HepG2 (cell line): ENCODE results near the gene HTRA1. TPM values are rescaled to one million over a fixed set of nuclear protein-coding genes. Genes with fewer than 3 reads are reported as not detected.

Experiments
- ATAC-seq: fragments of 200-7000 bp; cut with Tn5 transposase; 3 replicates; pipeline ENCODE4 v1.9.1; 2020; ENCODE audit warnings: mild to moderate bottlenecking, moderate library complexity
- Bru-seq: library from RNA; stranded (reverse); fragments of 400-500 nt; gene quantifications from one replicate; lab custom pipeline; 2021; lab: Mats Ljungman, UMichigan
- BruChase-seq, 2 experiments: library from RNA; stranded (reverse); fragments of 400-500 nt; gene quantifications; one replicate each; lab custom pipeline; 2021; lab: Mats Ljungman, UMichigan
- BruUV-seq: library from RNA; stranded (reverse); fragments of 400-500 nt; replicated peaks from 2 replicates; lab custom pipeline; 2021; lab: Mats Ljungman, UMichigan
- CTCF ChIA-PET: fragments of 300-600 bp; formaldehyde crosslinking; extraction: SDS; loops from one replicate; lab custom pipeline; 2021; ENCODE audit warnings: low total read pairs, inconsistent platforms, low intra/inter-chr PET ratio; lab: Yijun Ruan, JAX
- POLR2A ChIA-PET: fragments of 350-600 bp; sonication (Branson Sonifier 250); formaldehyde crosslinking; loops from one replicate; lab custom pipeline; 2020; ENCODE audit warnings: antibody characterized with exemption, inconsistent platforms; lab: Yijun Ruan, JAX
- DNase-seq: peaks from one replicate; pipeline ENCODE4 v3.0.0-alpha.2; 2015; ENCODE audit warnings: low spot score
- FAIRE-seq: peaks from 3 replicates; lab custom pipeline; 2011; peaks lifted over from hg19 to GRCh38; lab: Jason Lieb, UNC
- H2AFZ ChIP-seq: one replicate; pipeline ENCODE4 v1.6.1; 2011; ENCODE audit warnings: low read length, inconsistent platforms
- H3K27ac ChIP-seq: fragments of 300-600 bp; 3 replicates; pipeline ENCODE4 v1.8.0; 2011; ENCODE audit warnings: mixed run types, mild to moderate bottlenecking, mixed read lengths, low read length, inconsistent platforms; ENCODE audit not compliant: insufficient read depth; ENCODE audit errors: extremely low read length
- H3K27me3 ChIP-seq, 2 experiments: fragments of 200-600 bp in 1 of 2; 2 replicates in 1 of 2; 3 replicates in 1 of 2; pipeline versions ENCODE4 v1.6.0 to v1.8.0; 2011; ENCODE audit warnings: low read length in 2 of 2, mild to moderate bottlenecking in 2 of 2, moderate library complexity in 2 of 2, inconsistent platforms in 1 of 2; ENCODE audit not compliant: insufficient read depth in 2 of 2, control insufficient read depth in 1 of 2
- H3K36me3 ChIP-seq, 2 experiments: fragments of 200-600 bp in 1 of 2; replicated peaks in 1 of 2; 2 replicates in 1 of 2; 3 replicates in 1 of 2; pipeline versions ENCODE4 v1.5.1 to v1.8.0; 2011; ENCODE audit warnings: low read length in 2 of 2, inconsistent platforms in 1 of 2; ENCODE audit not compliant: insufficient read depth in 2 of 2, control insufficient read depth in 1 of 2
- H3K4me1 ChIP-seq: 2 replicates; pipeline ENCODE4 v1.5.1; 2012; ENCODE audit warnings: low read length, inconsistent platforms; ENCODE audit not compliant: insufficient read depth
- H3K4me2 ChIP-seq: 2 replicates; pipeline ENCODE4 v1.6.0; 2011; ENCODE audit warnings: low read depth, low read length, inconsistent platforms
- H3K4me3 ChIP-seq, 3 experiments: fragments of 200-600 bp in 1 of 3; sonication (generic), shearing (Covaris generic) in 1 of 3; replicated peaks in 1 of 3; 2 replicates each; pipeline ENCODE4 v1.5.1; 2011 to 2016; ENCODE audit warnings: low read length in 3 of 3, inconsistent platforms in 2 of 3, low read depth in 2 of 3, mild to moderate bottlenecking in 2 of 3, control low read depth in 1 of 3, mixed read lengths in 1 of 3; ENCODE audit not compliant: insufficient read depth in 1 of 3
- H3K79me2 ChIP-seq: one replicate; pipeline ENCODE4 v1.6.1; 2011; ENCODE audit warnings: low read length, inconsistent platforms; ENCODE audit not compliant: insufficient read depth
- H3K9ac ChIP-seq: 2 replicates; pipeline ENCODE4 v1.6.0; 2011; ENCODE audit warnings: mild to moderate bottlenecking, low read depth, low read length, inconsistent platforms; ENCODE audit not compliant: insufficient read depth
- H3K9me3 ChIP-seq: 2 replicates; pipeline ENCODE4 v1.5.1; 2012; ENCODE audit warnings: mild to moderate bottlenecking, low read length
- H4K20me1 ChIP-seq: 2 replicates; pipeline ENCODE4 v1.6.0; 2011; ENCODE audit warnings: inconsistent platforms, mild to moderate bottlenecking, low read length, moderate library complexity; ENCODE audit not compliant: insufficient read depth
- ZFY ChIP-seq: sonication (generic); formaldehyde crosslinking; IDR thresholded peaks from 2 replicates; pipeline ENCODE4 v1.4.0; 2020; ENCODE audit warnings: missing genetic modification reagents
- ZNF24 ChIP-seq: fragments of 450-650 bp; IDR thresholded peaks from 2 replicates; pipeline ENCODE4 v1.6.1; 2017; ENCODE audit warnings: antibody characterized with exemption, mild to moderate bottlenecking
- ZNF883 ChIP-seq: sonication (generic); formaldehyde crosslinking; IDR thresholded peaks from 2 replicates; pipeline ENCODE4 v1.5.1; 2020; ENCODE audit warnings: mild to moderate bottlenecking, missing genetic modification reagents; ENCODE audit errors: not compliant biosample characterization
- WGBS: methylation state at CpG from one replicate; pipeline ENCODE4 v1.1.6; 2017; ENCODE audit warnings: low lambda C conversion rate; 5-methylcytosine and 5-hydroxymethylcytosine counted together
- in situ Hi-C: cut with HindIII; loops from 2 replicates; pipeline ENCODE4 v1.10.0; 2017; ENCODE audit warnings: low pct_unique_long_range_greater_than_20kb; ENCODE audit not compliant: extremely low pct_ligation_motif_present
- intact Hi-C: fragments of 100-400 bp; cut with micrococcal nuclease; formaldehyde crosslinking; loops from one replicate; pipeline ENCODE4 v1.10.0; 2022; ENCODE audit not compliant: unreplicated experiment
- long read RNA-seq, 2 experiments: library from RNA in 1 of 2; library from polyadenylated mRNA in 1 of 2; stranded (forward) in 1 of 2; unstranded in 1 of 2; transcript quantifications; one replicate each; pipeline ENCODE4 v2.0.0, GENCODE V29; 2019 to 2022
- polyA minus RNA-seq, 3 experiments: library from RNA; depleted of rRNA, polyadenylated mRNA; stranded (reverse); fragments of >200 nt; gene quantifications; 2 replicates each; pipeline ENCODE4 v1.2.3, GENCODE V29; 2011; ENCODE audit warnings: low replicate concordance in 1 of 3
- polyA plus RNA-seq, 8 experiments: library from polyadenylated mRNA; depleted of rRNA in 3 of 8; stranded (reverse) in 7 of 8; unstranded in 1 of 8; fragments of >200 nt; fragmentation: Illumina TruSeq in 4 of 8; extraction: Trizol in 4 of 8; gene quantifications; 2 replicates each; pipeline versions ENCODE4 v1.2.1 to v1.2.3, GENCODE V29; 2011 to 2016; ENCODE audit warnings: low read depth in 4 of 8, missing spikeins in 1 of 8, mixed read lengths in 1 of 8; ENCODE audit not compliant: insufficient read depth in 1 of 8
- total RNA-seq, 5 experiments: library from RNA; depleted of rRNA; stranded (reverse); fragments of >200 nt; fragmentation: Illumina TruSeq; extraction: Trizol; gene quantifications; 2 replicates each; pipeline ENCODE4 v1.2.3, GENCODE V29; 2016; ENCODE audit warnings: low read depth in 1 of 5
- TF ChIP-seq, protein P1 (sequence below): sonication (generic); formaldehyde crosslinking; IDR thresholded peaks from 2 replicates; pipeline ENCODE4 v1.4.0; 2020; ENCODE audit warnings: missing genetic modification reagents
- TF ChIP-seq, protein P2 (sequence below): fragments of 450-650 bp; IDR thresholded peaks from 2 replicates; pipeline ENCODE4 v1.6.1; 2017
- TF ChIP-seq, protein P3 (sequence below): sonication (generic); formaldehyde crosslinking; IDR thresholded peaks from 2 replicates; pipeline ENCODE4 v1.8.1; 2023; ENCODE audit warnings: mild to moderate bottlenecking, missing genetic modification reagents

Gene HTRA1
- 0.17 and 0.40 TPM in 2 replicates for total RNA-seq (2016; rRNA removed; fragmentation: Illumina TruSeq; extraction: Trizol)
- 0.10 TPM in 1 of 2 replicates, not detected in the other for total RNA-seq (2016; cell fraction: cytosol; rRNA removed; fragmentation: Illumina TruSeq; extraction: Trizol; ENCODE audit: low read depth)
- 0.15 and 0.37 TPM in 2 replicates for total RNA-seq (2016; cell fraction: insoluble cytoplasmic fraction; rRNA removed; fragmentation: Illumina TruSeq; extraction: Trizol)
- 0.31 and 0.48 TPM in 2 replicates for total RNA-seq (2016; cell fraction: membrane; rRNA removed; fragmentation: Illumina TruSeq; extraction: Trizol)
- total RNA-seq (2016; cell fraction: nucleus; rRNA removed; fragmentation: Illumina TruSeq; extraction: Trizol) = 0.43 TPM in 1 of 2 replicates, not detected in the other
- polyA plus RNA-seq (2011; rRNA removed) = 0.11 and 0.18 TPM in 2 replicates
- polyA plus RNA-seq (2011; cell fraction: cytosol; rRNA removed) = 0.09 and 0.16 TPM in 2 replicates
- polyA plus RNA-seq (2011; cell fraction: nucleus; rRNA removed) = 0.13 TPM in 1 of 2 replicates, not detected in the other
- 0.09 and 0.11 TPM in 2 replicates for polyA plus RNA-seq (2012)
- polyA plus RNA-seq (2016; cell fraction: cytosol; fragmentation: Illumina TruSeq; extraction: Trizol; ENCODE audit: low read depth) = 0.18 TPM in 2 replicates
- 0.13 TPM in 1 of 2 replicates, not detected in the other for polyA plus RNA-seq (2016; cell fraction: insoluble cytoplasmic fraction; fragmentation: Illumina TruSeq; extraction: Trizol; ENCODE audit: low read depth)
- 0.22 TPM in 2 replicates for polyA plus RNA-seq (2016; cell fraction: membrane; fragmentation: Illumina TruSeq; extraction: Trizol; ENCODE audit: low read depth)
- 0.29 TPM in 1 of 2 replicates, not detected in the other for polyA plus RNA-seq (2016; cell fraction: nucleus; fragmentation: Illumina TruSeq; extraction: Trizol; ENCODE audit: insufficient read depth, low read depth)
- polyA minus RNA-seq (2011; rRNA and poly(A)+ RNA removed; ENCODE audit: low replicate concordance) = 23.5 TPM in 1 of 2 replicates, not detected in the other
- polyA minus RNA-seq (2011; cell fraction: cytosol; rRNA and poly(A)+ RNA removed) = 0.26 TPM in 1 of 2 replicates, not detected in the other
- polyA minus RNA-seq (2011; cell fraction: nucleus; rRNA and poly(A)+ RNA removed) = not detected in 2 replicates
- percentile 11 among the genes with signal in this experiment for Bru-seq, nascent RNA
- BruChase-seq, experiment 1, labeled RNA remaining after a 6-hour chase = percentile 7 among the genes with signal in this experiment
- BruChase-seq, experiment 2, labeled RNA remaining after a 2-hour chase = percentile 15 among the genes with signal in this experiment
- long read RNA-seq, experiment 1, partial matches to known transcripts = 0 of 1 reads
- long read RNA-seq, experiment 1, other reads (novel, unspliced or antisense) = 0 of 1 reads
- long read RNA-seq, experiment 2, partial matches to known transcripts = 0 of 1 reads
- long read RNA-seq, experiment 2, other reads (novel, unspliced or antisense) = 0 of 1 reads

DNA sequence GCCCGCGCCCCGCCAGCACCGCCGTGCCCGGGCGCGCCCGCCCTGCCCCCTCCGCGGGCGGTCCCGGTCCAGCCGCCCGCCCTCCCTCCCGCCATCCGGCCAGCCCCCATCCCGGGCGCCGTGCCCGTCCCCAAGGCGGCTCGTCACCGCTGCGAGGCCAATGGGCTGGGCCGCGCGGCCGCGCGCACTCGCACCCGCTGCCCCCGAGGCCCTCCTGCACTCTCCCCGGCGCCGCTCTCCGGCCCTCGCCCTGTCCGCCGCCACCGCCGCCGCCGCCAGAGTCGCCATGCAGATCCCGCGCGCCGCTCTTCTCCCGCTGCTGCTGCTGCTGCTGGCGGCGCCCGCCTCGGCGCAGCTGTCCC, at the start of gene HTRA1:
TSS of gene HTRA1 (plus strand) at position 187 of the 362 bp plus-strand sequence. CDS start at position 287, 100 bp downstream.
- Histone ChIP-seq H2AFZ (no peak within 1 kb of the TSS), H3K79me2 (no peaks in the 10 kb centered on the region), H3K9me3 (no peaks in the 10 kb centered on the region), H3K4me2 (peak within 1 kb of the TSS; percentile 55), H3K27ac (no peak within 1 kb of the TSS), H3K4me1 (peaks cover 12% of the 10 kb centered on the region; the same call in 1 of the 2 replicates), H4K20me1 (no peaks in the 10 kb centered on the region), H3K9ac (no peak within 1 kb of the TSS), H3K27me3 (peaks cover 8 to 86% of the 10 kb centered on the region in 2 experiments), H3K4me3 (peak within 1 kb of the TSS; percentile 16 to 59 (median 16); a peak in 3 of 6 replicates), H3K36me3 (no peaks in the 10 kb centered on the region)
- ChIA-PET CTCF (no interaction called here), POLR2A (no interaction called here)
- no TSS peak for BruUV-seq
- no peak for FAIRE-seq
- intact Hi-C loops (no loop called here), in situ Hi-C loops (no loop called here)
- no peak for DNase-seq
- WGBS = 0% methylated on average over 1 of the region's 56 CpGs
- TF ChIP-seq ZNF24 (no peak), ZFY (CRISPR knock-in tag) (peak; percentile 27; the same call in 1 of the 2 replicates), ZNF883 (CRISPR knock-in tag) (no peak)
- TF ChIP-seq, protein P1, sequence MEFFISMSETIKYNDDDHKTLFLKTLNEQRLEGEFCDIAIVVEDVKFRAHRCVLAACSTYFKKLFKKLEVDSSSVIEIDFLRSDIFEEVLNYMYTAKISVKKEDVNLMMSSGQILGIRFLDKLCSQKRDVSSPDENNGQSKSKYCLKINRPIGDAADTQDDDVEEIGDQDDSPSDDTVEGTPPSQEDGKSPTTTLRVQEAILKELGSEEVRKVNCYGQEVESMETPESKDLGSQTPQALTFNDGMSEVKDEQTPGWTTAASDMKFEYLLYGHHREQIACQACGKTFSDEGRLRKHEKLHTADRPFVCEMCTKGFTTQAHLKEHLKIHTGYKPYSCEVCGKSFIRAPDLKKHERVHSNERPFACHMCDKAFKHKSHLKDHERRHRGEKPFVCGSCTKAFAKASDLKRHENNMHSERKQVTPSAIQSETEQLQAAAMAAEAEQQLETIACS (CRISPR knock-in tag) = peak; percentile 49
- TF ChIP-seq, protein P2, sequence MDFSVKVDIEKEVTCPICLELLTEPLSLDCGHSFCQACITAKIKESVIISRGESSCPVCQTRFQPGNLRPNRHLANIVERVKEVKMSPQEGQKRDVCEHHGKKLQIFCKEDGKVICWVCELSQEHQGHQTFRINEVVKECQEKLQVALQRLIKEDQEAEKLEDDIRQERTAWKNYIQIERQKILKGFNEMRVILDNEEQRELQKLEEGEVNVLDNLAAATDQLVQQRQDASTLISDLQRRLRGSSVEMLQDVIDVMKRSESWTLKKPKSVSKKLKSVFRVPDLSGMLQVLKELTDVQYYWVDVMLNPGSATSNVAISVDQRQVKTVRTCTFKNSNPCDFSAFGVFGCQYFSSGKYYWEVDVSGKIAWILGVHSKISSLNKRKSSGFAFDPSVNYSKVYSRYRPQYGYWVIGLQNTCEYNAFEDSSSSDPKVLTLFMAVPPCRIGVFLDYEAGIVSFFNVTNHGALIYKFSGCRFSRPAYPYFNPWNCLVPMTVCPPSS = no peak
- TF ChIP-seq, protein P3, sequence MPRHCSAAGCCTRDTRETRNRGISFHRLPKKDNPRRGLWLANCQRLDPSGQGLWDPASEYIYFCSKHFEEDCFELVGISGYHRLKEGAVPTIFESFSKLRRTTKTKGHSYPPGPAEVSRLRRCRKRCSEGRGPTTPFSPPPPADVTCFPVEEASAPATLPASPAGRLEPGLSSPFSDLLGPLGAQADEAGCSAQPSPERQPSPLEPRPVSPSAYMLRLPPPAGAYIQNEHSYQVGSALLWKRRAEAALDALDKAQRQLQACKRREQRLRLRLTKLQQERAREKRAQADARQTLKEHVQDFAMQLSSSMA (CRISPR knock-in tag) = no peak
- ATAC-seq = peak; percentile 46; the same call in 2 of the 3 replicates
